ENCODE results near the gene KATNIP. TPM values are rescaled to one million over a fixed set of nuclear protein-coding genes. Genes with fewer than 3 reads are reported as not detected.
A peak's percentile ranks its signal among the peaks of the same experiment; 100 is the strongest.

KATNIP gene
- total RNA-seq, 1 donor from 2014 or later, result 24.4 TPM

GRCh38 chr16:27576729-27577128 lies 26.8 kb downstream of the KATNIP start:
- Histone ChIP-seq H3K4me3 (ENCODE audit: low read depth, low read length) (no peak overlapping the region), H3K27me3 (ENCODE audit: control insufficient read depth, insufficient read depth, low read length) (no peaks in the 10 kb centered on the region), H3K36me3 (ENCODE audit: control insufficient read depth, insufficient read depth, low read length) (no peaks in the 10 kb centered on the region)
- TF ChIP-seq CTCF (IDR thresholded peaks at IDR 0.05; ENCODE audit: insufficient read depth, low read length, poor library complexity, severe bottlenecking), result no peak
- no peak for DNase-seq (ENCODE audit: low read depth)

DNA sequence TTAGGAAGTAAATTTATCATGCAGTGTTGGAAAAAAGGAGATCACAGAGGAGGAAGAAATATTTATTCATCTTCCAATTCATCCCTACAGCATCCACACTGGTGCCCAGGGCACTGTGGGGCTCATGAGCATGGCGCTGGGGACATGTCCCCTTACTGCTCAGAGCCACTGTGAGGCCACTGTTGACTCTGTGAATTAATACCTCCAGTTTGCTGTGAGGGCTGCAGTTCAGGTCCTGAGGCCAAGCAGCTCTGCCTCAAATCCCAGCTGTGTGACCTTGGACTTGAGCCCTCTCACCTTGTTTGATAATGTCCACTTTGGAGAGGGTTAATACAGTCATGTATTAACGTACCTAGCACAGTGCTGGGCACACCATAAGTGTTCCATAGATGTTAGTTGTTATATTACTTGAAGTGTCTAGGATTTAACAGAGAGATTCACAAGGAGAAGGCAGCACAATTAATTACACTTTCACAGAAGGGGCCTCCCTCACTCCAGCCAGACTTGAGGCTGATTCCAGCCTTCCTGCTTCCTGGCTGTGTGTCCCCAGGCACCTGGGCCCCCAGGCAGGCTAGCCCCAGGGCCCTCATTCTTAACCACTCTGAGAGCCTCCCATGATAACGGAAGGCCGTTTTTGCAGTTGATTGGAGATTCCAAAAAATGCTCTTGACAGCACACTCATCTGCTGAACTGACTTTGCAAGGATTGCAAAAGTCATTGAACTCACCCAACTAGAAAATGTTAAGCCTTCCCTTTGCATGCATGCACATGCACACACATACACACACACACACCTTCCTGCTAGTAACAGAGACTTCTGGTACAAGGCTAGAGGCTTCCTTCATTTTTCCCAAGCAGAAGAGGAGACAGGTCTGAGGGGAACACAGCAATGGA lies 29.4 kb downstream of the KATNIP start:
- DNase-seq (ENCODE audit: low read depth), result peak; percentile 31
- no peak for TF ChIP-seq CTCF (IDR thresholded peaks at IDR 0.05; ENCODE audit: insufficient read depth, low read length, poor library complexity, severe bottlenecking)
- no peak overlapping the region for H3K4me3 ChIP-seq (ENCODE audit: low read depth, low read length)
- H3K36me3 ChIP-seq (ENCODE audit: control insufficient read depth, insufficient read depth, low read length), result no peaks in the 10 kb centered on the region
- no peaks in the 10 kb centered on the region for H3K27me3 ChIP-seq (ENCODE audit: control insufficient read depth, insufficient read depth, low read length)

DNA sequence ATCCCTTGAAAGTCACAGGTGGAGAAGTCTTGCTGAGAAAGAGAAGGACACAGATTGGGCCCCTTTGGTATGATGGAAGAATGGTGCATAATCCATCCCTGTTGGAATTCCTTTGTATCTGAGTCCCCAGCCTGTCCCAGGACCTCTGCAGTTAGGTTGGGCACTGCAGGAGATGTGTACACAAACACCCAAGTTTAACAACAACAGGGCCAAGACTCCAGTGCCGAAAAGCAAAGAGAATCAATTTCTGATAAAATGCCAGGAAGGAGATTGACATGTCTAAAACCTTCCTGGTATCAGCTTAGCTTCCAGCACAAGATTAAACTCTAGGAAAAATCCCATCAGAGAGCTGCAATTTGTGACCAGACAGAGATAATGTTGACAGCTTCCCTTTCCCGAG lies 32.9 kb downstream of the KATNIP start:
- no peak for DNase-seq (ENCODE audit: low read depth)
- no peak overlapping the region for H3K4me3 ChIP-seq (ENCODE audit: low read depth, low read length)
- no peaks in the 10 kb centered on the region for H3K27me3 ChIP-seq (ENCODE audit: control insufficient read depth, insufficient read depth, low read length)
- TF ChIP-seq CTCF (IDR thresholded peaks at IDR 0.05; ENCODE audit: insufficient read depth, low read length, poor library complexity, severe bottlenecking), result no peak
- H3K36me3 ChIP-seq (ENCODE audit: control insufficient read depth, insufficient read depth, low read length), result no peaks in the 10 kb centered on the region

DNA sequence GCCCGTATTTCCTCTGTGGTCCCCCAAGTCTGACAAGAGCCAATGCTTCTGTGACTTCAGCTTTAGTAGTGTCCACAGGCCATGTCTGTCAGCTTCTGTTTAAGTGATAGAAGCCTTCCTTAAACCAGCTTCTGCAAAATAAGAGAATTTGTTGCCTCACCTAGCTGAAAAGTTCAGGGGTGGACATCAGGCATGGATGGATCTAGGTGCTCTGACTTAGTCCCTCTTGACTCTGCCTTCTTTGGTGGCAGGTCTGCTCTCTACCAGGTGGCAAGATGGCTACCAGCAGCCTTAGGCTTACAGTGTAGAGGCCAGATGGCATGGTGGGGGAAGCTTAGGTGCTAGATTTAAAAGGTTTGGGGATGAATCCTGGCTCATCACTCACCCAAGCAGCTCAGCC lies 33.7 kb downstream of the KATNIP start:
- DNase-seq (ENCODE audit: low read depth), result no peak
- no peak for TF ChIP-seq CTCF (IDR thresholded peaks at IDR 0.05; ENCODE audit: insufficient read depth, low read length, poor library complexity, severe bottlenecking)
- no peak overlapping the region for H3K4me3 ChIP-seq (ENCODE audit: low read depth, low read length)

DNA sequence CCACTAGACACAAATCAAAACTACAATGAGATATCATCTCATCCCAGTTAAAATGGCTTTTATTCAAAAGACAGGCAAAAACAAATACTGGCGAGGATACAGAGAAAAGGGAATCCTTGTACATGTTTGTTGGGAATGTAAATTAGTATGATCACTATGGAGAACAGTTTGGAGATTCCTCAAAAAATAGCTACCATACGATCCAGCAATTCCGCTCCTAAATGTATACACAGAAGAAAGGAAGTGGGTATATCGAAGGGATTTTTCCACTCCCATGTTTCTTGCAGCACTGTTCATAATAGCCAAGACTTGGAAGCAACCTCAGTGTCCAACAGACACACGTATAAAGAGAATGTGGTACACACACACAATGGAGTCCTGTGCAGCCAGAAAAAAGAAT lies 35.3 kb downstream of the KATNIP start:
- H3K36me3 ChIP-seq (ENCODE audit: control insufficient read depth, insufficient read depth, low read length), result no peaks in the 10 kb centered on the region
- DNase-seq (ENCODE audit: low read depth), result no peak
- no peaks in the 10 kb centered on the region for H3K27me3 ChIP-seq (ENCODE audit: control insufficient read depth, insufficient read depth, low read length)
- no peak for TF ChIP-seq CTCF (IDR thresholded peaks at IDR 0.05; ENCODE audit: insufficient read depth, low read length, poor library complexity, severe bottlenecking)
- no peak overlapping the region for H3K4me3 ChIP-seq (ENCODE audit: low read depth, low read length)

More for the DNA sequence above, 33.7 kb downstream of the KATNIP start:
- Histone ChIP-seq H3K27me3 (ENCODE audit: control insufficient read depth, insufficient read depth, low read length) (no peaks in the 10 kb centered on the region), H3K36me3 (ENCODE audit: control insufficient read depth, insufficient read depth, low read length) (no peaks in the 10 kb centered on the region)

DNA sequence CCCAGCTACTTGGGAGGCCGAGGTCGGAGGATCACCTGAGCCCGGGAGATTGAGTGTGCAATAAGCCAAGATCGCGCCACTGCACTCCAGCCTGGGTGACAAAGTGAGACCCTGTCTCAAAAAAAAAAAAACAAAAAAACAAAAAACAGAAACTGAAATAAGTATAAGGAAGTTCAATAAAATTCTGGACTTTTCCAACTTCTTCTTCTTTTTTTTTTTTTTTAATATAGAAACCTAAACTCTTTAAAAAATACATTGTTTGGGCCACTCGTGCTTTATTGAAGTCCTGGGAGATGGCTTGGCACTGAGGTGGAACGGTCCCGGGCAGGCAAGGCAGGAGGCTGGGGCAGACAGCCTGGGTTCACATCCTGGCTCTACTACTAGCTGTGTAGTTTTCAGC lies 36.8 kb downstream of the KATNIP start:
- TF ChIP-seq CTCF (IDR thresholded peaks at IDR 0.05; ENCODE audit: insufficient read depth, low read length, poor library complexity, severe bottlenecking), result no peak
- no peaks in the 10 kb centered on the region for H3K36me3 ChIP-seq (ENCODE audit: control insufficient read depth, insufficient read depth, low read length)
- DNase-seq (ENCODE audit: low read depth), result no peak
- no peaks in the 10 kb centered on the region for H3K27me3 ChIP-seq (ENCODE audit: control insufficient read depth, insufficient read depth, low read length)
- no peak overlapping the region for H3K4me3 ChIP-seq (ENCODE audit: low read depth, low read length)
